GM19240 (cell line): ENCODE results near the gene AVL9.
A peak's percentile ranks its signal among the peaks of the same experiment; 100 is the strongest.
"Not testable (repeated sequence)": the region's sequence is repeated elsewhere in the genome, so short reads cannot be mapped to it uniquely, and the experiment has no call there.

Experiments used
- DNase-seq: peaks from one replicate; pipeline ENCODE4 v3.0.0; 2011; ENCODE audit warnings: low spot score; ENCODE audit not compliant: insufficient read length

The AVL9 gene

DNA sequence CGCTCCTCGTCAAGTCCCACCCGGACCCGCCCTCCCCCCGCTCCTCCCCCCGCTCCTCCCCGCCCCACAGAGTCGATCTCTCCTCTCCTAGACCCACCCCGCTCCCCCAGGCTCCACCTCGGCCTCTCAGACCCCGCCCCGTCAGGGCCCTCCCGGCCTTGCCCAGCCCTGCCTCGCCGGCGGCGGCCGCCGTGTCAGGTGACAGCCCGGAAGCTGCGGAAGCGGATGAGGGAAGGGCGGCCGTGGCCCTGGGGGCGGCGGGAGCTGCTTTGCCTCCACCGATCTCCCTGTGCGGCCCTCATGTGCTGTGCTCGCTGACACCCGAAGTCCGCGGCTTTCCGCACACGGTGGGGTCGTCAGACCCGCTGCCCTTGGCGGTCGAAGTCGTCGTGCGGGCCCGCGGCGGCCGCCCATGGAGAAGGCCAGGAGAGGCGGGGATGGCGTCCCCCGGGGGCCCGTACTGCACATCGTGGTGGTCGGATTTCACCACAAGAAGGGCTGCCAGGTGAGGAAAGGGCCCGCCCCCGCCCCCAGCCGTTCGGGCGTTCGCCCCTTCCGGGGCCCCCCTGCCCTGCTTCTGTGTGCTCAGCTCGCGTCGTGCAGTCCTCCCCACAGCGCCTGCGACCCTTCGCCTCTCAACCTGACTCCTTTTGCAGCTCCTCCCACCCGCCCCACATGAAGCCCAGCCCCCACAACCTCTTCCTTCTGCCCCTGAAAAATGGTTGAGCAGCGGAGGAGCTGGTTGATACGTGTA lies at the start of gene AVL9:
Gene AVL9 (plus strand): TSS at position 192 of the 754 bp plus-strand sequence. CDS start 221 bp downstream, at position 413.
- peak; percentile 51 for DNase-seq

DNA sequence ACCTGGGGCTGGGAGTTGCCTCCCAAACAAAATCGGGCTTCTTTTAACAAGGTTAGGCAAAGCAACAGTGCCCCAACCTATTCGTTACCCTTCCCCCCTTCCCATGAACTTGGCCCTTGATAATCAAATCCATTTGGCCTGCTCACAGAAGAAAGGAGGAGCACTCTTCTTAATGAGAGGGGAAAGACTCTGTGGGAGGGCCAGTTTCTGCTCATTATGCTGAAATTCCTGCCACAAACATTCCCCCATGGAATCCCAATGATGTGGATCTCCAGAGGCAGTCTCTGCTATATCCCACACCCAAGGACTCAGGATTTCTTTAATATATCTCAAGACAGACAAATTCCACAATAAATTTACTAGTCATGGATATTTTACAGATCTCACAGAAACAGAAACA lies 48.1 kb upstream of the AVL9 start:
- DNase-seq, result no peak

DNA sequence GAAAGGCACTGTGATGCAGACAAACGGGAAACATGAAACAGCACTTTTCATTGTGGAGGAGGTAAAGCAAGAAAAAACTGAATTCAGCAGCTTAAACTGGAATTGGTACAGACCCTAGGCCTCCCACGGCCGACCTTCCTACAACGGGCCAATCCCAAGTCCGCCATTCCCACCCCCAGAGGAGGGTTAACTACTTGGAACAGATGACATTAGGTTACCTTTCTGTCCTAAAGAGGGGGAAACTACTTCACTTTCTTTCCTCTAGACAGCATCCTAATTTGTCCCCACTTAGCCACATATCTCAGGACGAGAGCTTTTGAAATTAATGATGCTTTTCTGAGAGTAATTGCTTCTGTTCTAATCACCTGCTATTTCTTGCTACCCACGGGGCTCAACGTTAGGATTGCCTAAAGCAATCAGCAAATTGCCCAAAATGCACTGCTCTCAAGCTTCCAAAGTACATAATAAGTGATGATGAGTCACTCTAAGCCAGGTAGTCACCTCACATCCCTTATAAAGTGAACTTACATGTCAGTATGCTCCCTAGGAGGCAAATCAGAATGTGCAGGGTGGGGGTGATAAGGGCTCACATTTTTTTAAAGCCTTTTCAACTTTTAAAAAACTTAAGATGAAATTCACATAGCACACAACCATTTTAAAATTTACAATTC lies 41.8 kb upstream of the AVL9 start:
- DNase-seq, result no peak

DNA sequence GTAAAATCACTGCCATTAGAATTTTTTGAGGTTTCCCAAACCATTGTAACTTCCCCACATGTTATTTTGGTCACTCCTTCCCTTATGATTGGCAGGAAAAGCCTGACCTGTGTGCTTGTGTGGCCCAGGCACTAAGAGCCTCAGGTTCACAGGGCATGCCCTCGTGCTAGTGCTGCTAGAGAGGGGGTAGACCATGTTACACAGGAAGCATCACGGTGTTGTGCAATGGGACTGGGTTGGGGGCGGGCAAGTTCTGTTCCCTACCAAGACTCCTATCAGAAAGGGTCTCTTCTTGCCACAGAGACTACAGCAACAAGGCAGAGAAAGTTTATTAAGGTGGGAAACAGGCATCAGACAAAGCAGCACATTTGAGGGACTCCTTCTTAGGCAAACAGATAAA lies 37.3 kb upstream of the AVL9 start:
- DNase-seq, result no peak

DNA sequence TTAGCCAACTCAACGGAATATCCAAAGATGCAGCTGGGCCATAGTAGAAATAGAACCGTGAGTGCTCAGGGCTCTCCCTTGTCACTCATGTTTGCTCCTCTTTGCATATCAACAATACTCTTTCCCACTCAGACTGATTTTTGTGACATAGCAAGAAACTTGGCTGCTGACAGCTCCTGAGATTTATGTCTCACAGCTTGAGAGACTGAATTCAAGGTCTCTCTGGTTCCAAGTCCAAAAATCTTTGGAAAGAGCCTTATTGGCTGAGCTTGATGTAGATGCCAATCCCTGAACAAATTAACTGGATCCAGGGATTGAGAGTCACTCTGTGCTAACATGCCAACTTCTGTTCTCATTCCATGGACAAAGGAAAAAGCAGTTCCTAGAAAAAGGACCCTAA lies 35.5 kb upstream of the AVL9 start:
- DNase-seq, result no peak

DNA sequence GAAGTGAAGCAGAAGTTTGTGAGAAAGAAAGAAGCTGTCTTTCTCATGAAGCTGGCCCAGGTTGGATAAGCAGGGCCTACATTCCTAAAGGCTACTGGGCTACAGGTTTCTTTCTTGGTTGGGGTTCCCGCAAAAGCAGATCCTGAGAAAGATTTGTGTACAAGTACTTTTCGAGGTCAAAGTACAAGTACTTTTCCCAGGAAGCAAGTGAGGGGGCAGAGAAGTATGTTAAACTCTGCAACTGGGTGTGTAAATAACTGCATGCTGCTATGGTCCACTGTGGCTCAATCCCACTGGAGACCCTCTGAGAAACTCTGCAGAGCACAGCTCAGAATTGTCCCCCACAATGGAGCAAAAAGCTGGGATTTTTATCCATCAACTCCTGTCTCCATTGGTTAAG lies 33.8 kb upstream of the AVL9 start:
- DNase-seq, result no peak

DNA sequence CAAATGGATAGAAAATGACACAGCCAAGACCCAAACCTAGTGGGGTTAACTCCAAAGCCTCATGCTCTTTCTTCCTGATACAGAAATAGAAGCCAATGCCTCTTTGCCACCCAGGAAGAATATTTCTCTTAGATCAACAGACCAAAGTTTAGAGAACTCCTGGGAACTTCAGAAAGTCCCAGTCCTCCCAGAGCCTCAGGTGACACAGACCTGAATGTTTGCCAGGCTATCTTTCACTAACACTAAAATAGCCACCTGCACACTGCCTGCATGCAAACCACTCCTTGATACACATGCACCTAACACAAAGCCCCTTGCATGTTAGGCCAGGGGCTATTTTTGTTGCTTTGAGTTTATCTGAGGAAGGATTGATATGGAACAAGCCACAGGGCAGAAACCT lies 32.8 kb upstream of the AVL9 start:
- DNase-seq, result no peak

DNA sequence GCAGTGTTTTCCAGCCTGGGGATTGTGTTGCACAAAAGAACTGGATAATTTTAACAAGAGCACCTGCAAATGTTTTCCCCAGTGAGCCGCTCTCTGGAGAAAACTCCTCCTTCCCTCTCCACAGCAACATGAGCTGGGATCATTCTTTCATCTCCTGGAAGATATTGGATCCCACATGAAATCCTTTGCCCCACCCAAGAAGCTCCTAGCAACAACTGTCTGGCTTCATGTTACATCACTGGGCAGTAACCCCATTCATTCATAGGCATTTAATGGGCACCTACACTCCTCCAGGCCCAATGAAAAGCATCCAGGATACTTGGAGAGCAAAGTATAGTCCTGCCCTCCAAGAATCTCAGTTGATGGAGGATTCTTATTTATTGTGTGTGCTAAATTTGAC lies 32.3 kb upstream of the AVL9 start:
- no peak for DNase-seq

DNA sequence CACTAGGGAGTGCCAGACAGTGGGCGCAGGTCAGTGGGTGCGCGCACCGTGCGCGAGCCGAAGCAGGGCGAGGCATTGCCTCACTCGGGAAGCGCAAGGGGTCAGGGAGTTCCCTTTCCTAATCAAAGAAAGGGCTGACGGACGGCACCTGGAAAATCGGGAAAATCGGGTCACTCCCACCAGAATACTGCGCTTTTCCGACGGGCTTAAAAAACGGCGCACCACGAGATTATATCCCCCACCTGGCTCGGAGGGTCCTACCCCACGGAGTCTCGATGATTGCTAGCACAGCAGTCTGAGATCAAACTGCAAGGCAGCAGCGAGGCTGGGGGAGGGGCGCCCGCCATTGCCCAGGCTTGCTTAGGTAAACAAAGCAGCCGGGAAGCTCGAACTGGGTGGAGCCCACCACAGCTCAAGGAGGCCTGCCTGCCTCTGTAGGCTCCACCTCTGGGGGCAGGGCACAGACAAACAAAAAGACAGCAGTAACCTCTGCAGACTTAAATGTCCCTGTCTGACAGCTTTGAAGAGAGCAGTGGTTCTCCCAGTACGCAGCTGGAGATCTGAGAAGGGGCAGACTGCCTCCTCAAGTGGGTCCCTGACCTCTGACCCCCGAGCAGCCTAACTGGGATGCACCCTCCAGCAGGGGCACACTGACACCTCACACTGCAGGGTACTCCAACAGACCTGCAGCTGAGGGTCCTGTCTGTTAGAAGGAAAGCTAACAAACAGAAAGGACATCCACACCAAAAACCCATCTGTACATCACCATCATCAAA lies 30.5 kb upstream of the AVL9 start:
- not testable (repeated sequence) for DNase-seq

DNA sequence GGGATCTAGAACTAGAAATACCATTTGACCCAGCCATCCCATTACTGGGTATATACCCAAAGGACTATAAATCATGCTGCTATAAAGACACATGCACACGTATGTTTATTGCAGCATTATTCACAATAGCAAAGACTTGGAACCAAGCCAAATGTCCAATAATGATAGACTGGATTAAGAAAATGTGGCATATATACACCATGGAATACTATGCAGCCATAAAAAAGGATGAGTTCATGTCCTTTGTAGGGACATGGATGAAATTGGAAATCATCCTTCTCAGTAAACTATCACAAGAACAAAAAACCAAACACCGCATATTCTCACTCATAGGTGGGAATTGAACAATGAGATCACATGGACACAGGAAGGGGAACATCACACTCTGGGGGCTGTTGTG lies 25.3 kb upstream of the AVL9 start:
- not testable (repeated sequence) for DNase-seq

DNA sequence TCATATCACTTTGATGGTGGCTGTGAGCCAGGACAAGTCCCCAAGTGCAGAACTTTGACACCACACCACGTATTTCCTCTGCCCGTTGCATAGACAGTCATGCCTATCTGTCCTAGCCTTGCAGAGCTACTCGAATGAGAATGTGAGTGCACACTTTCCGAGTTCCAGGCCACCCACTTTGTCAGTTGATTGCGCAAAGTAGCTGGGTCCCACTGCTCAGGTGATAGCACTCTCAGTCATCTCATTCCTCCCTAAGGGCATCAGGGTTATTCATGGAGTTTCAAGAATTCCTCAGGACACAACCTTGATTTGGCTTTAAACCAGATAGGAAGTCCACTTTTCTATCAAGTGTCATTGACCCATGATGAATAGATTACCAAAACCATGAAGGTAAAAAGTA lies 24.4 kb upstream of the AVL9 start:
- no peak for DNase-seq

DNA sequence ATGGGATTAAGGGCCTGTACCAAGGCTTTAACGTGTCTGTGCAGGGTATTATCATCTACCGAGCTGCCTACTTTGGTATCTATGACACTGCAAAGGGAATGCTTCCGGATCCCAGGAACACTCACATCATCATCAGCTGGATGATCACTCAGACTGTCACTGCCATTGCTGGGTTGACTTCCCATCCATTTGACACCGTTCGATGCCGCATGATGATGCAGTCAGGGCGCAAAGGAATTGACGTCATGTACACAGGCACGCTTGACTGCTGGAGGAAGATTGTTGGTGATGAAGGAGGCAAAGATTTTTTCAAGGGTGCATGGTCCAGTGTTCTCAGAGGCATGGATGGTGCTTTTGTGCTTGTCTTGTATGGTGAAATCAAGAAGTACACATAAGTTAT lies 23.3 kb upstream of the AVL9 start:
- no peak for DNase-seq

DNA sequence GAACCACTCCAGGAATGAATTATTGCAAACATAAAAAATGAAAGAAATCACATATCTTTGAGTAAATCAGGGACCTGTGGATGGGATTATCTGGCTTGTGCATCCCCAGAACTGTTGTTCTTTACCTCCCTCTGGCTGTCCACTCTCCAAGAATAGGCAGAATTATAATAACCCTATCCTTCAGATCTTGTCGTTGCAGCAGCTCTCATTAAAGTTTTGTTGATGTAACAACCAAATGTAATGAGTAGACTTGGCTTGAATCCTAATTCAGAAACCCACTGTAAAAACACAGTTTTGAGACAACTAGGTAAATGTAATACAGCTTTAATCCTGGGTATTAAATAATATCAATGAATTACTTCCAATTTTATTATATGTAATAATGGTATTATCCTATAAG lies 21.3 kb upstream of the AVL9 start:
- no peak for DNase-seq

DNA sequence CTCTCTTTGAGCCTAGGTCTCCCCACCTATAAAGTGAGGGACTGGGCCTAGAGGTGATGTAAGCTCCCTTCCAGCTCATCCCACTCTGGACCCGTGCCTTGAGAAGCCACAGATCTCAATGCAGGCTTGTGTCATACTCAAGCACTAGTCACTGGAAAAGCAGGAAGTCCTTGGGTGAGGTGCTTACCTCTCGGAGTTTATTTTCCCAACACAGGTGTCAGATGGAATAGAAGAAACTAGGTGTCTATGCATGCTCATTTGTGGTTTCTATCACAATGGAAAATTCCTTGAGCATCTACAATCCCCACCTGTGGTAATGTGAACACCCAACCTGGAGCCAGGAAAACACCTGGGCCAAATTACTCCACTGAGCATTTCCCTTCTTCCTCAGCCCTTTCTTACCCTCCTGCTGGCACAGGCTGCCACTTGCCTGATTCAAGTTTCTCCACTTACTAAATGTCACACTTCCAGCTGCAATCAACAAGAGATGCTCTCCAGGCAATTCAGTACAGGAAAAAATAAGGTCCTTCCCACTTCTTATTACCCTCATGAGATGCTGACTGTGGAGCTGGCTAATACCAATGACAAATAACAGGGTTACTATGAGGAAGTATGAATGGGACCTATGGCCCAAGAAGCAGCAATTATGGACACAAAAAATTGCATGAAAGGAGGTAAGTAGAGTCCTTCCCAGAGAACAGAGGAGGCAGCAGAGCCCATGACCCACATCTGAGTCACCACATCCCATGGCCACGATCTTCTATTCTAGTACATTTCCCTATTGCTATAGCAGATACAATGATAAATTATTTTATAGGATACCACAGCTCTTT lies 18.3 kb upstream of the AVL9 start:
- no peak for DNase-seq

DNA sequence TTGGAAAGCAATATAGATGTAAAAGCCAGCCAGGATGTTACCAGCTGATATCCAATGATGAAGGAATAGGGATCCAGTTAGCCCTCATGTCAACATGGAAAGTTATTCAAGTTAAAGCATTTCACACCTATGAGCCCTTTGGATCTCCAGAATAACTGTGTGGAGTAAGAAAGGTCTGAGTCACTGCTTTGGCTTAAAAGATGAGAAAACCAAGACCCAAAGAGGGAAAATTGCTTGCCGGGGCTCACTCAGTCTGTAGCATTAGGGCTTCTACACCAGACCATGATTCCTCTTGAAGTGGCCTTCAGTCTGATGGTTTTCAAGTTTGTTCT lies 17.7 kb upstream of the AVL9 start:
- no peak for DNase-seq

DNA sequence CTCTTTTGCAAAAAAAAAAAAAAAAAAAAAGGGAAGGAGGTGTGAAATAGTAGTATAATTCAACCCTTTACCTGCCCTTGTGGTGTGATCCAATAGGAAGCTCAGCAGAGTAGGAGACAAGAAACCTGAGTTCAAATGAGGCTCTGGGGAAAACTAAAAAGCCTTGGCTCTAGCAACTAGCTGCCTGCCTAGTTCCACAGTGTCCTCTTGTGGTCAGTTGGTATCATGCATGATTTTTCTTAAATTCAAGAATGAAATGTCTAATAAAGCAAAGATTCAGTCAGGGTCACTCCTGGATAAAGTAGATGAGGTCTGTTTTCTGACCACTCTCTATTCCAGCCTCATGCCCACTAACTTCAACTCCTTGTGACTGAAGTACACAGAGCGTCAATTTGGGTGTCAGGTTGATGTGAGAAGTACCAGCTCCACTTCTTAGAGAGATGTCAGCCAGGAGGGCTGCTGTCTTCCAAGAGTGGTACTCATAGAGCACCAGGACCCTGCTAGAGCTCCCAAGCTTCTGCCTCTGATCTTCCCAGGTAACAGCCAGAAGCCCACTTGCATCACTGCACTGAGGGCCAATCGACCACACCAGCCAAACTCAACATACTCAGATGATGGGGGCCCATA lies 15.6 kb upstream of the AVL9 start:
- DNase-seq, result peak; percentile 29

DNA sequence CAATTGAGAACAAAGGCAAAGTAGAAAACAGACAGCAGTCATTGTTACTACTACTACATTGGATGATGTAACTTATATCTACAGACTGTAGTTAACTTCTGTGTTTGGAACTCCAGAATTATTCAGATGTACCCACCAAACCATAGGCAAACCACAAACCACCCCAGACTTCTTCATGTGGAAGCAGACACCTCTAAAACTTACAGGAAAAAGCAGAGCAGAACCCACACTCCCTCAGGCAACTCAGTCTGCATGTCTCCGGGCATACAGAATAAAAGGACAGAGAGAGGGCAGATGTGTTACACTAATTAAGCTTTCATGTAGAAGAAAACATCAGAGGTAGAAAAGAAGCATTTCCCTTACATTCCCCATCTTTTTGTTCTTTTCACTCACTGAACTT lies 14.1 kb upstream of the AVL9 start:
- DNase-seq, result no peak

DNA sequence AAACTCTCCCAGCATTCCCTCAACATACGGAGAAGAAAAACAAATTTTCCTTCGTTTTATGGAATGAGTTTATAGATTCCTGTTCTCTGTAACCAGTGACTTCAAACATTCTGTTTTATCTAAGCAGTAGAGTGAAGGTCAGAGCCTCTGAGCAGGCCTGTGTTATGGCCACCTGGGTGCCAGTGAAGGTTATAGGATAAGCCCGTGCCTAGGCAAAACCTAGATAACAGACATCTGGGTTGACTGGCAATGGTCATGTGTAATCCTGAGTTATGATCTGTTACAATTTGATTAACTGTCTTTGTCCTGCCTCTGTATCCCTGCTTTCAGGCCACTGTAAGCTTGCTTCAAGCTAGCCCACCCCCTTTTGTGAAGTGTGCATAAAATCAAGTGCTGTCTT lies 13.4 kb upstream of the AVL9 start:
- DNase-seq, result no peak

DNA sequence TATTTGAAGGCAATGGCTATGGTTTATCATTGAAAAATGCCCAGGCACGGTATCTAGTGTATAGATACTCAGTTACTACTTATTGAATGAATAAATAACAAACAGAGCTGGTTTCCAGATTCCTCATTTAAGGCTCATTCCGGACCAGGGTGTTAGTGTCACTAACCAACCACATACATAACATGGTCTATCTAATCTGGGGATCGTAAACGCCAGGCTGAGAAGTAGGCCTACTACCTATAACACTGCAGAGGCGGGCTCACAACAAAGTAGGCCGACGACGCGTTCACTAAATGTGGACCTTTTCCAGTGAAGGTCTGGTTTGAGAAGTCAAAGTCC lies 5.5 kb upstream of the AVL9 start:
- DNase-seq, result no peak

DNA sequence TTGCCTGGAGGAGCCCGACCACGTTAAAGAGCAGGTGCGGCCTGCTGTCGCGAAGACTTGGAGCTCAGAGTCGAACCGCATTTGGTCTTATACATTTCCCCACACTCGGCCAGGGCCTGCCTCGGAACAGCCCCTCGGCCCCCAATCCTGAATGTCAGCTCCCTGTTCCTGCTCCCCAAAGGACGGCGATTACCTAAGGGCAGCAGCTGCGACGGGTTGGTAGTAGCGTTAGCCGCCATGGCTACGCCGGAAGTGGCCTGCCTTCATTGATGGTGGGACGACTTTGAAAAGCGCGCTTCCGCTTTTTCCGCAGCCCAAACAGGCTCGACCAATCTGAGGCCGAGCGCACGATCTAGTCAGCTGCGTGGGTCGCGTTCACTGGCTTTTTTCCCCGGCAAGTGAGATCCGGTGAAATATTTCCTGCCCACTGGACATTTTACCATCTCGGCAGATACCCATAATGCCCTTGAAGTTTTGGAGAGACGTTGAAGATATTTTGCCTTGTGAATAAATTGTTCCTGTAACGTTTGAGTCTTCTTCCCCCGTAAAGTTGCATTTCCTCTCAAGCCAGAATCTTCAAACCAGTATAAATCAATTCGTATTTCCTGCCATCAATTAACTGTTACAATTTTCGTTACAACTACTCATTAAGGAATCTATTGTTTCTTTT lies 5.0 kb upstream of the AVL9 start, which contains the start of gene LSM5:
Gene LSM5 (minus strand): TSS at position 254 of the 670 bp plus-strand sequence. CDS start 15 bp downstream, at position 239.
- peak; percentile 45 for DNase-seq

DNA sequence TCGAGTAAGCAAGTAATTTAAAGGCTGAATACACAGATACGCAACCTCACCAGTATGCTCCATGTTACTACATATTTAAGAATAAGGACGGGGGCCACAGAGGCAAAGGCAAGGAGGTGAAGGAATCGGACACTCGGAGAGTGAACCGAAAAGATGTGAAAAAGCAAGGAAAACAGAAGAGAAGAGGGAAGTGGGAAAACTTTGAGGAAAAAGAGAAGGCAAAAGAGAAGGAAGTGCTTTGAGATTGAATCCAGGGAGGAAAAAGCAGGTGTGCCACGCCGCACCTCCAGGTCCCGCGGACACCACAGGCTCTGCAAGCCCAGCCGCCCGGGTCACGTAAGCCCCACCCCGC lies 367 bp upstream of the AVL9 start:
- no peak for DNase-seq
